Adipocyte (in vitro differentiated cells): ENCODE data around the gene EFCAB8.

Experiments used
- DNase-seq: peaks from one replicate; pipeline ENCODE4 v3.0.0-alpha.2; 2015; ENCODE audit warnings: low read depth
- H3K27me3 ChIP-seq: replicated peaks from 2 replicates; pipeline ENCODE4 v1.7.0; 2013; ENCODE audit warnings: mild to moderate bottlenecking, low read length, moderate library complexity; ENCODE audit not compliant: control insufficient read depth, insufficient read depth
- H3K36me3 ChIP-seq: 2 replicates; pipeline ENCODE4 v1.7.0; 2013; ENCODE audit warnings: low read length, mild to moderate bottlenecking, moderate library complexity; ENCODE audit not compliant: control insufficient read depth, insufficient read depth, severe bottlenecking
- H3K4me1 ChIP-seq: 2 replicates; pipeline ENCODE4 v1.7.0; 2013; ENCODE audit warnings: mild to moderate bottlenecking, low read length, moderate library complexity; ENCODE audit not compliant: control insufficient read depth, insufficient read depth
- H3K4me3 ChIP-seq: 2 replicates; pipeline ENCODE4 v1.7.0; 2013; ENCODE audit warnings: mild to moderate bottlenecking, low read length, moderate library complexity
- H3K9ac ChIP-seq: 2 replicates; pipeline ENCODE4 v1.7.0; 2013; ENCODE audit warnings: mild to moderate bottlenecking, low read length, moderate library complexity
- H3K9me3 ChIP-seq: 2 replicates; pipeline ENCODE4 v1.7.0; 2013; ENCODE audit warnings: mild to moderate bottlenecking, low read length, moderate library complexity; ENCODE audit not compliant: control insufficient read depth

EFCAB8 gene

GRCh38 chr20:32917191-32917950 is 58.6 kb downstream of the EFCAB8 start:
- Histone ChIP-seq H3K4me1 (no peaks in the 10 kb centered on the region), H3K27me3 (peaks cover 22% of the 10 kb centered on the region), H3K4me3 (no peak overlapping the region), H3K36me3 (no peaks in the 10 kb centered on the region), H3K9me3 (peaks cover 29% of the 10 kb centered on the region), H3K9ac (no peak overlapping the region)
- no peak for DNase-seq

GRCh38 chr20:32918296-32918695 is 59.6 kb downstream of the EFCAB8 start:
- H3K9ac ChIP-seq = no peak overlapping the region
- peaks cover 29% of the 10 kb centered on the region for H3K9me3 ChIP-seq
- DNase-seq = no peak
- H3K27me3 ChIP-seq = peaks cover 22% of the 10 kb centered on the region
- H3K4me3 ChIP-seq = no peak overlapping the region
- H3K36me3 ChIP-seq = no peaks in the 10 kb centered on the region
- H3K4me1 ChIP-seq = no peaks in the 10 kb centered on the region

- DNase-seq = no peak
- Histone ChIP-seq H3K36me3 (no peaks in the 10 kb centered on the region), H3K4me1 (no peaks in the 10 kb centered on the region), H3K4me3 (no peak overlapping the region), H3K9me3 (peaks cover 29% of the 10 kb centered on the region), H3K9ac (no peak overlapping the region), H3K27me3 (peaks cover 22% of the 10 kb centered on the region)
Observed at GRCh38 chr20:32918751-32919150, 60.0 kb downstream of the EFCAB8 start.

GRCh38 chr20:32920066-32920465 is 61.3 kb downstream of the EFCAB8 start:
- no peak for DNase-seq
- Histone ChIP-seq H3K36me3 (no peaks in the 10 kb centered on the region), H3K4me1 (no peaks in the 10 kb centered on the region), H3K9ac (no peak overlapping the region), H3K9me3 (peaks cover 22% of the 10 kb centered on the region), H3K4me3 (no peak overlapping the region), H3K27me3 (peaks cover 22% of the 10 kb centered on the region)

- H3K4me3 ChIP-seq = no peak overlapping the region
- H3K9ac ChIP-seq = no peak overlapping the region
Observed at GRCh38 chr20:32920530-32921298, 62.0 kb downstream of the EFCAB8 start.

GRCh38 chr20:32922466-32922865 is 63.7 kb downstream of the EFCAB8 start:
- no peak for DNase-seq
- H3K27me3 ChIP-seq = peaks cover 22% of the 10 kb centered on the region
- H3K9me3 ChIP-seq = no peaks in the 10 kb centered on the region
- no peaks in the 10 kb centered on the region for H3K36me3 ChIP-seq
- no peak overlapping the region for H3K9ac ChIP-seq
- H3K4me1 ChIP-seq = no peaks in the 10 kb centered on the region
- H3K4me3 ChIP-seq = no peak overlapping the region

More at GRCh38 chr20:32920530-32921298, 62.0 kb downstream of the EFCAB8 start:
- no peak for DNase-seq
- Histone ChIP-seq H3K36me3 (no peaks in the 10 kb centered on the region), H3K27me3 (peaks cover 22% of the 10 kb centered on the region), H3K9me3 (peaks cover 15% of the 10 kb centered on the region), H3K4me1 (no peaks in the 10 kb centered on the region)

GRCh38 chr20:32924781-32925180 is 66.1 kb downstream of the EFCAB8 start:
- H3K4me3 ChIP-seq = no peak overlapping the region
- DNase-seq = no peak
- no peaks in the 10 kb centered on the region for H3K4me1 ChIP-seq
- peaks cover 12% of the 10 kb centered on the region for H3K27me3 ChIP-seq
- H3K9ac ChIP-seq = no peak overlapping the region
- no peaks in the 10 kb centered on the region for H3K9me3 ChIP-seq
- H3K36me3 ChIP-seq = no peaks in the 10 kb centered on the region

- no peaks in the 10 kb centered on the region for H3K36me3 ChIP-seq
- no peaks in the 10 kb centered on the region for H3K4me1 ChIP-seq
- peaks cover 13% of the 10 kb centered on the region for H3K27me3 ChIP-seq
- H3K9ac ChIP-seq = no peak overlapping the region
- H3K4me3 ChIP-seq = no peak overlapping the region
- H3K9me3 ChIP-seq = no peaks in the 10 kb centered on the region
- DNase-seq = no peak
Observed at GRCh38 chr20:32925481-32926196, 66.9 kb downstream of the EFCAB8 start.

- H3K9ac ChIP-seq = no peak overlapping the region
- H3K4me3 ChIP-seq = no peak overlapping the region
- H3K4me1 ChIP-seq = no peaks in the 10 kb centered on the region
- no peaks in the 10 kb centered on the region for H3K36me3 ChIP-seq
- H3K9me3 ChIP-seq = no peaks in the 10 kb centered on the region
- H3K27me3 ChIP-seq = peaks cover 9% of the 10 kb centered on the region
- DNase-seq = no peak
Observed at GRCh38 chr20:32929162-32929561, 70.4 kb downstream of the EFCAB8 start.

GRCh38 chr20:32930181-32930580 is 71.5 kb downstream of the EFCAB8 start:
- Histone ChIP-seq H3K4me3 (no peak overlapping the region), H3K9ac (no peak overlapping the region), H3K9me3 (peaks cover 3% of the 10 kb centered on the region), H3K36me3 (no peaks in the 10 kb centered on the region), H3K4me1 (no peaks in the 10 kb centered on the region), H3K27me3 (peaks cover 12% of the 10 kb centered on the region)
- DNase-seq = no peak

- no peaks in the 10 kb centered on the region for H3K4me1 ChIP-seq
- H3K9me3 ChIP-seq = peaks cover 3% of the 10 kb centered on the region
Observed at GRCh38 chr20:32930701-32931100, 72.0 kb downstream of the EFCAB8 start.

More at GRCh38 chr20:32930701-32931100, 72.0 kb downstream of the EFCAB8 start:
- no peak for DNase-seq
- H3K27me3 ChIP-seq = peaks cover 12% of the 10 kb centered on the region
- H3K9ac ChIP-seq = no peak overlapping the region
- no peak overlapping the region for H3K4me3 ChIP-seq
- no peaks in the 10 kb centered on the region for H3K36me3 ChIP-seq
